Thyroid gland (tissue), 4 donors: ENCODE results near the gene FER1L5. TPM values are rescaled to one million over a fixed set of nuclear protein-coding genes. Genes with fewer than 3 reads are reported as not detected.

Experiments used
- DNase-seq, 2 donors: peaks; one replicate each; pipeline ENCODE4 v3.0.0-alpha.2; 2019
- H3K27ac ChIP-seq, 3 donors: fragments of 200-600 bp; sonication (generic); 1 replicate in 2 of 3; 2 replicates in 1 of 3; pipeline ENCODE4 v1.5.1; 2016 to 2019; ENCODE audit warnings: mild to moderate bottlenecking in 1 of 3, moderate library complexity in 1 of 3
- H3K27me3 ChIP-seq: fragments of 200-600 bp; sonication (generic); one replicate; pipeline ENCODE4 v1.5.1; 2019
- H3K36me3 ChIP-seq, 2 donors: fragments of 200-600 bp; sonication (generic); one replicate each; pipeline ENCODE4 v1.5.1; 2016 to 2019
- H3K4me1 ChIP-seq, 2 donors: fragments of 200-600 bp; sonication (generic); one replicate each; pipeline ENCODE4 v1.5.1; 2017 to 2019
- H3K4me3 ChIP-seq, 3 donors: fragments of 200-600 bp; sonication (generic); replicated peaks in 1 of 3; 1 replicate in 2 of 3; 2 replicates in 1 of 3; pipeline ENCODE4 v1.5.1; 2016; ENCODE audit warnings: mild to moderate bottlenecking in 1 of 3
- H3K9me3 ChIP-seq: fragments of 200-600 bp; sonication (generic); one replicate; pipeline ENCODE4 v1.5.1; 2017
- CTCF ChIP-seq, 6 experiments: fragments of 200-600 bp in 3 of 6; fragments of 450-650 bp in 3 of 6; sonication (generic) in 3 of 6; IDR thresholded peaks; one replicate each; pipeline ENCODE4 v1.5.1; 2016 to 2019; ENCODE audit warnings: antibody characterized with exemption in 6 of 6, mild to moderate bottlenecking in 2 of 6, inconsistent platforms in 1 of 6, moderate library complexity in 1 of 6
- POLR2A ChIP-seq, 2 donors: fragments of 450-650 bp; IDR thresholded peaks; one replicate each; pipeline ENCODE4 v1.6.1; 2017; ENCODE audit warnings: antibody characterized with exemption in 2 of 2, mild to moderate bottlenecking in 2 of 2, moderate library complexity in 1 of 2
- WGBS, 2 donors: methylation state at CpG; one replicate each; pipeline ENCODE4 v1.1.5; 2017; 5-methylcytosine and 5-hydroxymethylcytosine counted together
- intact Hi-C: fragments of 100-400 bp; cut with DNase I; formaldehyde crosslinking; loops from one replicate; pipeline ENCODE4 v1.15.1; 2023
- total RNA-seq, 4 donors: library from RNA; depleted of rRNA; stranded (reverse); fragments of >200 nt; gene quantifications; one replicate each; pipeline ENCODE4 v1.2.3, GENCODE V29; 2016

Gene FER1L5
- total RNA-seq, 4 donors from 2014 or later: 0.11 to 1.5 (median 0.34) TPM

- Histone ChIP-seq H3K36me3 (peaks cover 8 to 9% of the 10 kb centered on the region in 2 donors), H3K27ac (no peak overlapping the region), H3K9me3 (no peaks in the 10 kb centered on the region), H3K27me3 (no peaks in the 10 kb centered on the region), H3K4me3 (no peak overlapping the region), H3K4me1 (peaks cover 0 to 9% of the 10 kb centered on the region in 2 donors)
- TF ChIP-seq CTCF (IDR thresholded peaks at IDR 0.05): no peak
- TF ChIP-seq POLR2A (IDR thresholded peaks at IDR 0.05): no peak
- intact Hi-C loops: no loop called here
- no peak for DNase-seq
- 94 to 97% methylated on average over 3 of the region's 3 CpGs for WGBS, 2 donors
Observed at GRCh38 chr2:96623116-96623515, 19.4 kb upstream of the FER1L5 start.

GRCh38 chr2:96625571-96626552, 16.7 kb upstream of the FER1L5 start:
- DNase-seq: no peak
- Histone ChIP-seq H3K9me3 (no peaks in the 10 kb centered on the region), H3K27ac (no peak overlapping the region), H3K27me3 (no peaks in the 10 kb centered on the region), H3K4me3 (no peak overlapping the region), H3K4me1 (peaks cover 0 to 9% of the 10 kb centered on the region in 2 donors), H3K36me3 (peaks cover 4 to 8% of the 10 kb centered on the region in 2 donors)
- WGBS, 2 donors: 54 to 62% methylated on average over 5 of the region's 5 CpGs
- no peak for TF ChIP-seq POLR2A (IDR thresholded peaks at IDR 0.05)
- no peak for TF ChIP-seq CTCF (IDR thresholded peaks at IDR 0.05)
- intact Hi-C loops: no loop called here

DNA sequence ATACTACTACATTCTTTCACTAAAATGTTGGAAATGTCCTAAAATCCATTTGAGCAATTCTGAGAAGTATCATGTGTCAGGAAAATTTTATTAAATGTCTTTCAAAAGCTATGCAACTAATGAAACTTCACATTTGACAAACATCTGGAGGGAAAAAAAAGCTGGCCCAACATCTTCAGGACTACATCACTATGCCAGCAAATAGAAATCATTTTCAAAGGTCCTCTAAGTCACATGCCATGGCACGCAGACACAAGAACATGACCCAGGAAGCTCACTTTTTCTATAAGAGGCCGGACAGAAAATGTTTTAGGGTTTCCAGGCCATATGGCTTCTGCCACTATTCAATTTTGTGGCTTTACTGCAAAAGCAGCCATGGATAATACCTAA, 16.0 kb upstream of the FER1L5 start:
- DNase-seq: no peak
- WGBS, 2 donors: 72 to 83% methylated on average over 2 of the region's 2 CpGs
- H3K27ac ChIP-seq: no peak overlapping the region
- H3K4me3 ChIP-seq: no peak overlapping the region
- TF ChIP-seq POLR2A (IDR thresholded peaks at IDR 0.05) (no peak), CTCF (IDR thresholded peaks at IDR 0.05) (no peak)
- H3K4me1 ChIP-seq: peaks cover 0 to 9% of the 10 kb centered on the region in 2 donors
- no peaks in the 10 kb centered on the region for H3K9me3 ChIP-seq
- peaks cover 8 to 12% of the 10 kb centered on the region in 2 donors for H3K36me3 ChIP-seq
- no peaks in the 10 kb centered on the region for H3K27me3 ChIP-seq
- intact Hi-C loops: no loop called here

DNA sequence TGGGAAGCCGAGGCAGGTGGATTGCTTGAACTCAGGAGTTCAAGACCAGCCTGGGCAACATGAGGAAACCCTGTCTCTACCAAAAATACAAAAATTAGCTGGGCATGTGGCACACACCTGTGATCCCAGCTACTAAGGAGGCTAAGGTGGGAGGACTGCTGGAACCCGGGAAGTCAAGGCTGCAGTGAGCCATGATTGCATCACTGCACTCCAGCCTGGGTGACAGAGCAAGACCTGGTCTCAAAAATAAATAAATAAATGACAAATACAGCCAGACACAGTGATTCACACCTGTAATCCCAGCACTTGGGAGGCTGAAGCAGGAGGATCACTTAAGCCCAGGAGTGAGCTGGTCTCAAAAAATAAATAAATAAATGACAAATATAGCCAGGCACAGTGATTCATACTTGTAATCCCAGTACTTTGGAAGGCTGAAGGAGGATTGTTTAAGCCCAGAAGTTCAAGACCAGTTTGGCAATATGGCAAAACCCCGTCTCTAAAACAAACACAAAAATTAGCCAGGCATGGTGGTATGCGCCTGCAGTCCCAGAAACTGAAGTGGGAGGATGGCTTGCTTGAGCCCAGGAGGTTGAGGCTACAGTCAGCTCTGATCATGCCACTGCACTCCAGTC, 10.6 kb upstream of the FER1L5 start:
- H3K4me3 ChIP-seq: no peak overlapping the region
- peaks cover 30 to 32% of the 10 kb centered on the region in 2 donors for H3K4me1 ChIP-seq
- H3K27me3 ChIP-seq: no peaks in the 10 kb centered on the region
- H3K36me3 ChIP-seq: peaks cover 8 to 12% of the 10 kb centered on the region in 2 donors
- H3K27ac ChIP-seq: peak overlapping the region in 2 of 3 donors; percentile 5 to 55
- no peaks in the 10 kb centered on the region for H3K9me3 ChIP-seq
- WGBS, 2 donors: 59 to 62% methylated on average over 4 of the region's 4 CpGs
- DNase-seq: peak; percentile 54 to 58
- intact Hi-C loops: loop anchor here (10.0 kb wide), 2 partner anchors 97 to 173 kb away; partner anchors contain the start of gene ARID5A
- TF ChIP-seq POLR2A (IDR thresholded peaks at IDR 0.05) (no peak), CTCF (IDR thresholded peaks at IDR 0.05) (no peak)
